HepG2 (cell line): ENCODE results near the gene NOP14. TPM values are rescaled to one million over a fixed set of nuclear protein-coding genes. Genes with fewer than 3 reads are reported as not detected.

Source experiments
- ATAC-seq: fragments of 200-7000 bp; cut with Tn5 transposase; 3 replicates; pipeline ENCODE4 v1.9.1; 2020; ENCODE audit warnings: mild to moderate bottlenecking, moderate library complexity
- BruUV-seq: library from RNA; stranded (reverse); fragments of 400-500 nt; replicated peaks from 2 replicates; lab custom pipeline; 2021; lab: Mats Ljungman, UMichigan
- CTCF ChIA-PET: fragments of 300-600 bp; formaldehyde crosslinking; extraction: SDS; loops from one replicate; lab custom pipeline; 2021; ENCODE audit warnings: low total read pairs, inconsistent platforms, low intra/inter-chr PET ratio; lab: Yijun Ruan, JAX
- POLR2A ChIA-PET: fragments of 350-600 bp; sonication (Branson Sonifier 250); formaldehyde crosslinking; loops from one replicate; lab custom pipeline; 2020; ENCODE audit warnings: antibody characterized with exemption, inconsistent platforms; lab: Yijun Ruan, JAX
- DNase-seq: peaks from one replicate; pipeline ENCODE4 v3.0.0-alpha.2; 2015; ENCODE audit warnings: low spot score
- FAIRE-seq: peaks from 3 replicates; lab custom pipeline; 2011; peaks lifted over from hg19 to GRCh38; lab: Jason Lieb, UNC
- H2AFZ ChIP-seq: one replicate; pipeline ENCODE4 v1.6.1; 2011; ENCODE audit warnings: low read length, inconsistent platforms
- H3K27ac ChIP-seq: fragments of 300-600 bp; 3 replicates; pipeline ENCODE4 v1.8.0; 2011; ENCODE audit warnings: mixed run types, mild to moderate bottlenecking, mixed read lengths, low read length, inconsistent platforms; ENCODE audit not compliant: insufficient read depth; ENCODE audit errors: extremely low read length
- H3K27me3 ChIP-seq, 2 experiments: fragments of 200-600 bp in 1 of 2; 2 replicates in 1 of 2; 3 replicates in 1 of 2; pipeline versions ENCODE4 v1.6.0 to v1.8.0; 2011; ENCODE audit warnings: low read length in 2 of 2, mild to moderate bottlenecking in 2 of 2, moderate library complexity in 2 of 2, inconsistent platforms in 1 of 2; ENCODE audit not compliant: insufficient read depth in 2 of 2, control insufficient read depth in 1 of 2
- H3K36me3 ChIP-seq, 2 experiments: fragments of 200-600 bp in 1 of 2; replicated peaks in 1 of 2; 2 replicates in 1 of 2; 3 replicates in 1 of 2; pipeline versions ENCODE4 v1.5.1 to v1.8.0; 2011; ENCODE audit warnings: low read length in 2 of 2, inconsistent platforms in 1 of 2; ENCODE audit not compliant: insufficient read depth in 2 of 2, control insufficient read depth in 1 of 2
- H3K4me1 ChIP-seq: 2 replicates; pipeline ENCODE4 v1.5.1; 2012; ENCODE audit warnings: low read length, inconsistent platforms; ENCODE audit not compliant: insufficient read depth
- H3K4me2 ChIP-seq: 2 replicates; pipeline ENCODE4 v1.6.0; 2011; ENCODE audit warnings: low read depth, low read length, inconsistent platforms
- H3K4me3 ChIP-seq, 3 experiments: fragments of 200-600 bp in 1 of 3; sonication (generic), shearing (Covaris generic) in 1 of 3; replicated peaks in 1 of 3; 2 replicates each; pipeline ENCODE4 v1.5.1; 2011 to 2016; ENCODE audit warnings: low read length in 3 of 3, inconsistent platforms in 2 of 3, low read depth in 2 of 3, mild to moderate bottlenecking in 2 of 3, control low read depth in 1 of 3, mixed read lengths in 1 of 3; ENCODE audit not compliant: insufficient read depth in 1 of 3
- H3K79me2 ChIP-seq: one replicate; pipeline ENCODE4 v1.6.1; 2011; ENCODE audit warnings: low read length, inconsistent platforms; ENCODE audit not compliant: insufficient read depth
- H3K9ac ChIP-seq: 2 replicates; pipeline ENCODE4 v1.6.0; 2011; ENCODE audit warnings: mild to moderate bottlenecking, low read depth, low read length, inconsistent platforms; ENCODE audit not compliant: insufficient read depth
- H3K9me3 ChIP-seq: 2 replicates; pipeline ENCODE4 v1.5.1; 2012; ENCODE audit warnings: mild to moderate bottlenecking, low read length
- H4K20me1 ChIP-seq: 2 replicates; pipeline ENCODE4 v1.6.0; 2011; ENCODE audit warnings: inconsistent platforms, mild to moderate bottlenecking, low read length, moderate library complexity; ENCODE audit not compliant: insufficient read depth
- AGO2 ChIP-seq: fragments of 200-400 bp; formaldehyde crosslinking; optimal IDR thresholded peaks from 2 replicates; pipeline ENCODE3; 2017; ENCODE audit warnings: mild to moderate bottlenecking, low read depth, low read length, moderate library complexity
- ASH2L ChIP-seq: fragments of 300-600, 200-600 bp; sonication (generic); IDR thresholded peaks from 2 replicates; pipeline ENCODE4 v1.7.0; 2017; ENCODE audit warnings: low read depth, mild to moderate bottlenecking, moderate library complexity, mixed read lengths, low read length; ENCODE audit not compliant: insufficient read length
- DR1 ChIP-seq: sonication (generic); formaldehyde crosslinking; IDR thresholded peaks from 2 replicates; pipeline ENCODE4 v1.8.0; 2021; ENCODE audit warnings: mild to moderate bottlenecking, missing genetic modification reagents, inconsistent platforms
- GATA4 ChIP-seq: sonication (generic); IDR thresholded peaks from 2 replicates; pipeline ENCODE4 v1.6.1; 2016; ENCODE audit warnings: antibody characterized with exemption, low read depth, borderline replicate concordance
- HDAC6 ChIP-seq: fragments of 200-600 bp; sonication (generic); IDR thresholded peaks from 2 replicates; pipeline ENCODE4 v1.7.0; 2017; ENCODE audit warnings: mild to moderate bottlenecking, antibody characterized with exemption, low read length, low read depth
- KLF11 ChIP-seq: IDR thresholded peaks from 2 replicates; pipeline ENCODE4 v1.6.1; 2016; ENCODE audit warnings: missing compliant biosample characterization
- MED13 ChIP-seq: sonication (generic); formaldehyde crosslinking; IDR thresholded peaks from 2 replicates; pipeline ENCODE4 v1.5.0; 2020; ENCODE audit warnings: missing genetic modification reagents
- PHF8 ChIP-seq: sonication (generic); formaldehyde crosslinking; IDR thresholded peaks from 2 replicates; pipeline ENCODE4 v1.5.0; 2020; ENCODE audit warnings: missing genetic modification reagents
- POLR2A ChIP-seq, 2 experiments: IDR thresholded peaks; 2 replicates each; pipeline ENCODE4 v1.6.1; 2011; ENCODE audit warnings: low read depth in 2 of 2, low read length in 2 of 2, mild to moderate bottlenecking in 1 of 2, moderate library complexity in 1 of 2; ENCODE audit not compliant: insufficient read depth in 1 of 2
- POLR2AphosphoS2 ChIP-seq: IDR thresholded peaks from 2 replicates; pipeline ENCODE4 v1.6.1; 2011; ENCODE audit warnings: low read depth, low read length, improper control_type of control experiment
- POLR2G ChIP-seq: fragments of 200-400 bp; formaldehyde crosslinking; IDR thresholded peaks from 2 replicates; pipeline ENCODE4 v1.6.1; 2018; ENCODE audit warnings: mild to moderate bottlenecking, low read depth, low read length, moderate library complexity
- REXO4 ChIP-seq: sonication (generic); formaldehyde crosslinking; IDR thresholded peaks from 2 replicates; pipeline ENCODE4 v1.8.0; 2022; ENCODE audit warnings: missing genetic modification reagents, mild to moderate bottlenecking, borderline replicate concordance
- TAF1 ChIP-seq: sonication (generic); formaldehyde crosslinking; IDR thresholded peaks from 2 replicates; pipeline ENCODE4 v1.4.0; 2020; ENCODE audit warnings: missing genetic modification reagents
- ZFP36L1 ChIP-seq: sonication (generic); formaldehyde crosslinking; IDR thresholded peaks from 2 replicates; pipeline ENCODE4 v1.8.0; 2022; ENCODE audit warnings: mild to moderate bottlenecking, missing genetic modification reagents, moderate library complexity
- ZFP37 ChIP-seq: sonication (generic); formaldehyde crosslinking; IDR thresholded peaks from 2 replicates; pipeline ENCODE4 v1.4.0; 2020; ENCODE audit warnings: missing genetic modification reagents, borderline replicate concordance
- ZNF160 ChIP-seq: sonication (generic); formaldehyde crosslinking; IDR thresholded peaks from 2 replicates; pipeline ENCODE4 v1.8.0; 2022; ENCODE audit warnings: mild to moderate bottlenecking, inconsistent platforms, missing genetic modification reagents
- ZNF17 ChIP-seq: sonication (generic); formaldehyde crosslinking; IDR thresholded peaks from 2 replicates; pipeline ENCODE4 v1.5.0; 2020; ENCODE audit warnings: mild to moderate bottlenecking, missing genetic modification reagents
- ZNF256 ChIP-seq: sonication (generic); formaldehyde crosslinking; conservative IDR thresholded peaks from 2 replicates; pipeline ENCODE4 v1.4.0; 2020; ENCODE audit warnings: missing genetic modification reagents
- ZNF333 ChIP-seq: sonication (generic); formaldehyde crosslinking; IDR thresholded peaks from 2 replicates; pipeline ENCODE4 v1.4.0; 2020; ENCODE audit warnings: mild to moderate bottlenecking, missing genetic modification reagents, borderline replicate concordance
- ZSCAN25 ChIP-seq: sonication (generic); formaldehyde crosslinking; IDR thresholded peaks from 2 replicates; pipeline ENCODE4 v1.8.0; 2022; ENCODE audit warnings: mild to moderate bottlenecking, missing genetic modification reagents
- WGBS: methylation state at CpG from one replicate; pipeline ENCODE4 v1.1.6; 2017; ENCODE audit warnings: low lambda C conversion rate; 5-methylcytosine and 5-hydroxymethylcytosine counted together
- in situ Hi-C: cut with HindIII; loops from 2 replicates; pipeline ENCODE4 v1.10.0; 2017; ENCODE audit warnings: low pct_unique_long_range_greater_than_20kb; ENCODE audit not compliant: extremely low pct_ligation_motif_present
- intact Hi-C: fragments of 100-400 bp; cut with micrococcal nuclease; formaldehyde crosslinking; loops from one replicate; pipeline ENCODE4 v1.10.0; 2022; ENCODE audit not compliant: unreplicated experiment
- polyA plus RNA-seq, 8 experiments: library from polyadenylated mRNA; depleted of rRNA in 3 of 8; stranded (reverse) in 7 of 8; unstranded in 1 of 8; fragments of >200 nt; fragmentation: Illumina TruSeq in 4 of 8; extraction: Trizol in 4 of 8; gene quantifications; 2 replicates each; pipeline versions ENCODE4 v1.2.1 to v1.2.3, GENCODE V29; 2011 to 2016; ENCODE audit warnings: low read depth in 4 of 8, missing spikeins in 1 of 8, mixed read lengths in 1 of 8; ENCODE audit not compliant: insufficient read depth in 1 of 8
- total RNA-seq, 5 experiments: library from RNA; depleted of rRNA; stranded (reverse); fragments of >200 nt; fragmentation: Illumina TruSeq; extraction: Trizol; gene quantifications; 2 replicates each; pipeline ENCODE4 v1.2.3, GENCODE V29; 2016; ENCODE audit warnings: low read depth in 1 of 5
- TF ChIP-seq, protein P1 (sequence below): sonication (generic); formaldehyde crosslinking; conservative IDR thresholded peaks from 2 replicates; pipeline ENCODE4 v1.8.1; 2023; ENCODE audit warnings: missing genetic modification reagents
- TF ChIP-seq, protein P2 (sequence below): IDR thresholded peaks from 2 replicates; pipeline ENCODE4 v1.6.1; 2016; ENCODE audit warnings: low read depth, control low read depth

NOP14 gene
- total and polyA plus RNA-seq, 2 of the 13 experiments (the other 11 are each of a cell fraction or from before 2014, with no cell fraction given) = 6.9 to 47.9 TPM

DNA sequence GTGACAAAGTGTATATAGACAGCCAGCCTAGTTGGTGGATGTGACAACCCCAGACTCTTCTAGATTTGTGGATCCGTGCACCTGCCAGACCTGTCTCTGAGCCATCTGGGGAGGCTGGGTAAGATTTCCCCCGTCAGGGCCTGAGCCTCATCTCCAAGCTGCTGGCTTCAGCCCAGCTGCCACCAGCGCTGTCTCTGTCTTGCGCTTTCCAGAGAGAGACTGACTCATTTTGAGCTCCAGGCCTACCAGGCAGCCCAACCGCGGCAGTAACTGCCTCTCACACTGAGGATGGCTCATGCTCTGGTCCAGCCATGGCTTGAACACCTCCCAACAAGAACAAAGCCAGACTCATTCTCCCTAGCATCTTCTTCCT is 26.4 kb downstream of the NOP14 start:
- Histone ChIP-seq H3K79me2 (peaks cover 10% of the 10 kb centered on the region), H2AFZ (no peak overlapping the region), H3K9ac (peak overlapping the region; percentile 21; the same call in 1 of the 2 replicates), H3K27ac (peak overlapping the region; percentile 35), H3K4me1 (peaks cover 36% of the 10 kb centered on the region), H4K20me1 (peaks cover 19% of the 10 kb centered on the region; the same call in 1 of the 2 replicates), H3K9me3 (no peaks in the 10 kb centered on the region), H3K36me3 (peaks cover 22 to 40% of the 10 kb centered on the region in 2 experiments), H3K27me3 (no peaks in the 10 kb centered on the region; a peak in 1 of 5 replicates), H3K4me2 (peak overlapping the region; percentile 90), H3K4me3 (peak overlapping the region in 1 of 3 experiments; percentile 27; a peak in 1 of 6 replicates)
- in situ Hi-C loops (no loop called here), intact Hi-C loops (loop anchor here (5.0 to 10.0 kb wide), 2 partner anchors 72 to 94 kb away; partner anchors contain the start of gene ADD1)
- TF ChIP-seq, protein P1, sequence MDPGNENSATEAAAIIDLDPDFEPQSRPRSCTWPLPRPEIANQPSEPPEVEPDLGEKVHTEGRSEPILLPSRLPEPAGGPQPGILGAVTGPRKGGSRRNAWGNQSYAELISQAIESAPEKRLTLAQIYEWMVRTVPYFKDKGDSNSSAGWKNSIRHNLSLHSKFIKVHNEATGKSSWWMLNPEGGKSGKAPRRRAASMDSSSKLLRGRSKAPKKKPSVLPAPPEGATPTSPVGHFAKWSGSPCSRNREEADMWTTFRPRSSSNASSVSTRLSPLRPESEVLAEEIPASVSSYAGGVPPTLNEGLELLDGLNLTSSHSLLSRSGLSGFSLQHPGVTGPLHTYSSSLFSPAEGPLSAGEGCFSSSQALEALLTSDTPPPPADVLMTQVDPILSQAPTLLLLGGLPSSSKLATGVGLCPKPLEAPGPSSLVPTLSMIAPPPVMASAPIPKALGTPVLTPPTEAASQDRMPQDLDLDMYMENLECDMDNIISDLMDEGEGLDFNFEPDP (CRISPR knock-in tag) = no peak
- TF ChIP-seq ASH2L (no peak), GATA4 (no peak), POLR2AphosphoS2 (no peak), ZFP37 (CRISPR knock-in tag) (no peak), MED13 (no peak), ZNF333 (CRISPR knock-in tag) (no peak), REXO4 (no peak), ZFP36L1 (CRISPR knock-in tag) (no peak), TAF1 (CRISPR knock-in tag) (no peak), DR1 (CRISPR knock-in tag) (no peak), ZNF256 (CRISPR knock-in tag) (no peak), ZNF160 (CRISPR knock-in tag) (no peak), PHF8 (no peak), ZNF17 (CRISPR knock-in tag) (no peak), KLF11 (CRISPR knock-in tag) (no peak), POLR2A (IDR thresholded peaks at IDR 0.05; ENCODE audit: insufficient read depth in 1 of 2, low read depth in 2 of 2, low read length in 2 of 2) (0 out of 4 replicates have a peak, but pooled peaks of 1 of the 2 experiments have one; percentile 9), ZSCAN25 (CRISPR knock-in tag) (no peak), HDAC6 (no peak), POLR2G (peak; percentile 64; the same call in 1 of the 2 replicates), AGO2 (peak; percentile 73)
- TF ChIP-seq, protein P2, sequence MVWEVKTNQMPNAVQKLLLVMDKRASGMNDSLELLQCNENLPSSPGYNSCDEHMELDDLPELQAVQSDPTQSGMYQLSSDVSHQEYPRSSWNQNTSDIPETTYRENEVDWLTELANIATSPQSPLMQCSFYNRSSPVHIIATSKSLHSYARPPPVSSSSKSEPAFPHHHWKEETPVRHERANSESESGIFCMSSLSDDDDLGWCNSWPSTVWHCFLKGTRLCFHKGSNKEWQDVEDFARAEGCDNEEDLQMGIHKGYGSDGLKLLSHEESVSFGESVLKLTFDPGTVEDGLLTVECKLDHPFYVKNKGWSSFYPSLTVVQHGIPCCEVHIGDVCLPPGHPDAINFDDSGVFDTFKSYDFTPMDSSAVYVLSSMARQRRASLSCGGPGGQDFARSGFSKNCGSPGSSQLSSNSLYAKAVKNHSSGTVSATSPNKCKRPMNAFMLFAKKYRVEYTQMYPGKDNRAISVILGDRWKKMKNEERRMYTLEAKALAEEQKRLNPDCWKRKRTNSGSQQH (CRISPR knock-in tag) = no peak
- ChIA-PET POLR2A (interaction anchor here (0.6 to 1.8 kb wide), 3 partner anchors 25 to 441 kb away, joined by 3 to 5 read pairs (median 5); partner anchors contain the start of genes GRK4 and NOP14), CTCF (interaction anchor here (1.6 kb wide), 1 partner anchor 19 kb away, joined by 5 read pairs; no protein-coding TSS in a partner anchor)
- BruUV-seq = TSS peak; percentile 30
- FAIRE-seq (no peak), ATAC-seq (peak; percentile 8), DNase-seq (no peak)
- WGBS = 83% methylated on average over 1 of the region's 6 CpGs
